Activated CD8-positive, alpha-beta memory T cell treated with anti-CD3 and anti-CD28 coated beads for 48 hours (primary cell): ENCODE measurements around the gene EPHA3.

Source experiments
- DNase-seq, 3 experiments: peaks; one replicate each; pipeline ENCODE4 v3.0.0-alpha.2; 2020; ENCODE audit warnings: low read depth in 2 of 3, low spot score in 2 of 3

Gene EPHA3

GRCh38 chr3:89434621-89435380, 327.4 kb downstream of the EPHA3 start:
- DNase-seq = no peak

- no peak for DNase-seq
Measured at GRCh38 chr3:89436846-89437245, 329.4 kb downstream of the EPHA3 start.

- no peak for DNase-seq
Measured at GRCh38 chr3:89440386-89440785, 333.0 kb downstream of the EPHA3 start.

GRCh38 chr3:89441141-89441540, 333.7 kb downstream of the EPHA3 start:
- DNase-seq = no peak

GRCh38 chr3:89446593-89446992, 339.2 kb downstream of the EPHA3 start:
- DNase-seq = no peak

- DNase-seq = no peak
Measured at GRCh38 chr3:89447243-89447642, 339.8 kb downstream of the EPHA3 start.

- DNase-seq = no peak
Measured at GRCh38 chr3:89449086-89449485, 341.7 kb downstream of the EPHA3 start.

GRCh38 chr3:89452066-89452465, 344.6 kb downstream of the EPHA3 start:
- DNase-seq = no peak

- DNase-seq = no peak
Measured at GRCh38 chr3:89455240-89455639, 347.8 kb downstream of the EPHA3 start.

- DNase-seq = no peak
Measured at GRCh38 chr3:89467898-89468363, 360.5 kb downstream of the EPHA3 start.

- no peak for DNase-seq
Measured at GRCh38 chr3:89472101-89472500, 364.7 kb downstream of the EPHA3 start.

- no peak for DNase-seq
Measured at GRCh38 chr3:89474333-89475130, 367.1 kb downstream of the EPHA3 start.

GRCh38 chr3:89488800-89489580, 381.6 kb downstream of the EPHA3 start:
- no peak for DNase-seq

- no peak for DNase-seq
Measured at GRCh38 chr3:89490129-89490528, 382.7 kb downstream of the EPHA3 start.

GRCh38 chr3:89494734-89495133, 387.3 kb downstream of the EPHA3 start:
- DNase-seq = no peak

- no peak for DNase-seq
Measured at GRCh38 chr3:89503891-89504391, 396.5 kb downstream of the EPHA3 start.

- DNase-seq = no peak
Measured at GRCh38 chr3:89504432-89504831, 397.0 kb downstream of the EPHA3 start.

- no peak for DNase-seq
Measured at GRCh38 chr3:89506462-89507103, 399.2 kb downstream of the EPHA3 start.

GRCh38 chr3:89521328-89521727, 413.9 kb downstream of the EPHA3 start:
- DNase-seq = no peak

- DNase-seq = no peak
Measured at GRCh38 chr3:89522155-89522554, 414.7 kb downstream of the EPHA3 start.

GRCh38 chr3:89525609-89526008, 418.2 kb downstream of the EPHA3 start:
- DNase-seq = no peak
